Stimulated activated CD8-positive, alpha-beta memory T cell treated with anti-CD3 and anti-CD28 coated beads, Interleukin-15, amount 100 ng/mL, for 48 hours (primary cell): ENCODE data around the gene SYNPO.

Source experiments
- DNase-seq, 2 donors: peaks; one replicate each; pipeline ENCODE4 v3.0.0-alpha.2; 2020; ENCODE audit warnings: low read depth in 2 of 2

The SYNPO gene

GRCh38 chr5:150625164-150625535 is 15.3 kb upstream of the SYNPO start:
- DNase-seq, result no peak

DNA sequence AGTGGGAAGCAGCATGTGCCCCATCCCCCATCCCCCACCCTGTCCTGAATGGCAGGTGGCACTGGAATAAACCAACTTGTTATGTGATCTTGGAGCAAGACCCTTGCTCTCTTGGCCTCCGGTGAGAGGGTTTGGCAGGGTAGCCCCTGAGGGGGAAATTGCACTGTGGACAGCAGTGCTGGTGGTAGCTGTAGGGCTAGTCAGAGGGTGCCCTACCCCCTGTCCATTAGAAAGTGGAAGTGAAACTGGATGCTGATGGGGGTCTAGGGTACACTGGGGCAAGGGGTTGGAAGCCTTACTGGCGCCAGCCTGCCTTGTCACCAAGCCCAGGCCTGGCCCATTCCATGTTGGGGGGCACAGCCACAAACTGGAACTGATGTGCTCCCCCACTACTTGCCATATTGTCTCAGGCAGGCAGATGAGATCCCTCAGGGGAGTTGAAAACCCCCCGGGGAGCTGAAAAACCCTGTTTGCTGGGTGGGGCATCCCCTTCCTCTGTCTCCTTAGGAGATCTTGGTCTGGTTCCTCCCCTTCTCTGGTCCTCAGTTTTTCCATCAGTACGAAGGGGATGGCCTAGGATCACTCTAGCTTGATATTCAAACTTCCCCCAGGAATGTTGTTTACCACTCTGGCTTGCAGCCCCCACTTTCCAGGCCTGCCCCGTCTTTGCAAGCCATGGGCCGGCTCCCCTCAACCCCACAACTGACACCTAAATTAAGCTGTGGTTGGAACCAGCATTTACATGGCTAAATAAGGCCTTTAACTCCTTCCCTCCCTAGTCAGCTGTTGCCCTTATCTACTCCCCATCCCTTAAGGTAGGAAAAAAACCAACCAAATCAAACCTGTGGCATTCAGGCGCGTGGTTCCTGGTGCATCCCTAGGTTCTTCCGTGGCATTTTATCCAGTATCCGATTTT is 14.4 kb upstream of the SYNPO start:
- DNase-seq, result no peak

GRCh38 chr5:150626853-150627276 is 13.6 kb upstream of the SYNPO start:
- DNase-seq, result no peak

DNA sequence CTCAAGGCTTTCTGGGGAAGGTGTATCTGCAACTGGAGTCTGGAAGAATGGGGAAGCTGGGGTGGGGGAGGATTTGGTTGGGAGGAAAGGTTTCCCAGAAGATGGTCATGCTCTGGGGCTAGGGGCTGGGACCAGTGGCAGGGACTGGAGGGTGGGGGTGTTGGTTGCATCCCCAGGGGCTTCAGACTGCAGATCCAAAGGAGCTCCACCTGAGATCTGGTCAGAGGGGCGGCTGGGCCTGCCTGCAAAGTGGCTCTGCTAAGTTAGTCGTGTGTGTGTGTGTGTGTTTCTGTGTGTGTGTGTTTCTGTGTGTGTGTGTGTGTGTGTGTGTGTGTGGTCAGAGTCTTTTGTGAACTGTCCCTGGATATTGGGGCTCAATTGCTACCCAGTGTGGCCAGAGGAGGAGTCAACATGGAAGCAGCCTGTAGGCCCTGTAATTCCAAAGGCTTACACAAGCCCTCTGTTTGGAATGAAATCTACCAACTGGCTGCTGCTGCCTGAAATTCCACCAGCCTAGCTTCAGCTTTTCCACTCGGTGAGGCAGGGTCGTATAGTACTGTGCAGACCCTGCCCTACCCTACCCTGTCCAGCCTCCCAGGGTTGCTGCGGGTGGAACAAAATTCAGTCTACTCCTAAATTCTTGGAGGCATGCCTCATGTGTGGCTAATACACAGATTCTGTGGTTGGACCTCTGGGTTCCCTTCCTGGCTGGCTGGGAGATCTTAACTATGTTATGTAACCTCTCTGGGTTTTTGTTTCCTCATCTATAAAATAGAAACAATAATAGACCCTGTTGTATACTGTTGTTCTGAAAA is 12.5 kb upstream of the SYNPO start:
- no peak for DNase-seq

DNA sequence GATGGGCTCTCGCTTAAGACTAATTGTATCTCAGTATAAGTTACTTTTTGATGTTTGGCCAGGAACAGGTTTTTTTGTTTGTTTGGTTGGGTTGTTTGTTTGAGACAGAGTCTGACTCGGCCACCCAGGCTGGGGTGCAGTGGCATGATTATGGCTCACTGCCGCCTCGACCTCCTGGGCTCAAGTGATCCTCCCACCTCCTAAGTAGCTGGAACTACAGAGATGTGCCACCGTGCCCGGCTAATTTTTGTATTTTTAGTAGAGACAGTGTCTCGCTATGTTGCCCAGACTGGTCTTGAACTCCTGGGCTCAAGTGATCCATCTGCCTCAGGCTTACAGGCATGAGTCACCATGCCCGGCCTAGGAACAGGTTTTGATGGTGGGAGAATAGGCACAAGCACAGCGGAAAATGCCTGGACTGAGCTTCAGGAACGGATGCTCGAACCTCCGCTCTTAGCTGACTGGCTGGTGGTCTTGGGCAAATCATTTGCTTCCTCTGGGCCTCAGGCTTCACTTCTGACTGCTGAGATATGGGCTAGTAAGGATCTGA is 11.4 kb upstream of the SYNPO start:
- no peak for DNase-seq

DNA sequence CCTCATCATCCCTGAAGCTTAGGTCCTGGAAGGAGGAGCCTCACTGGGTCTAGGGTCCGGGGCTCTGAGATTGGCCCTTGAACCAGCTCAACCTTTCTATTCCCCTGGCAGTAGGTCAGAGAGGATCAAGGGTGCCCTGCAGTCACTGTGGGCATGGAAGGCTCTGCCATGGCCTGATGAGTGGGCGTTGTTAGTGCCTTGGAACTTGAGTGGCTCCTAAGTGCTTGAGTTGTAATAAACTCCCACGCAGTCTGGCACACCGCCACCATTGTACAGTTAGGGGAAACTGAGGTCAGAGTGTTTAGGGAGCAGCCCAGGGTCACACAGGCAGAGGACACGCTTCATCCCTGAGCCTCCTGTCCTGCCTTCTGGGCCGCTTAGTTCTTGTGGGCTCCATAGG is 10.4 kb upstream of the SYNPO start:
- DNase-seq, result no peak

- no peak for DNase-seq
Observed at GRCh38 chr5:150630461-150631325, 9.8 kb upstream of the SYNPO start.

- no peak for DNase-seq
Observed at GRCh38 chr5:150631326-150631701, 9.1 kb upstream of the SYNPO start.

- DNase-seq, result no peak
Observed at GRCh38 chr5:150632305-150633160, 7.9 kb upstream of the SYNPO start.

- DNase-seq, result no peak
Observed at GRCh38 chr5:150633429-150633828, 7.0 kb upstream of the SYNPO start.

GRCh38 chr5:150636391-150637244 is 3.8 kb upstream of the SYNPO start:
- no peak for DNase-seq

- no peak for DNase-seq
Observed at GRCh38 chr5:150637245-150638052, 3.0 kb upstream of the SYNPO start.

GRCh38 chr5:150638053-150638444 is 2.4 kb upstream of the SYNPO start:
- no peak for DNase-seq

GRCh38 chr5:150638488-150639376 is 1.7 kb upstream of the SYNPO start:
- DNase-seq, result no peak

DNA sequence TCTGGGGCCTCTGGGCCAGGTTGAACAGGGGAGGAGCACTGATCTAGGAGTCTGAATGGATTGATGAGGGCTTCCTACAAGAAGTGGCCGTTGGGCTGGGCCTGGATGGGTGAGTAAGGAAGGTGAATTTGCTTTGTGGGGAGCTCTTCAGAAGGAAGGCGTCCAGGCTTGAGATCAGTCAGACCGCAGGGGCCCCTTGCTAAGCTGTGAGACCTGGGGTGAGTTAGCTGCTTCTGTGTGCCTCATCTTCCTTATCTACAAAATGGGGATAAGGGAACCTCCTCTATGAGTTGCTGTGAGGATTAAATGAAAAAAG is 1.1 kb upstream of the SYNPO start:
- DNase-seq, result no peak

- DNase-seq, result no peak
Observed at GRCh38 chr5:150639751-150640150, 709 bp upstream of the SYNPO start.

DNA sequence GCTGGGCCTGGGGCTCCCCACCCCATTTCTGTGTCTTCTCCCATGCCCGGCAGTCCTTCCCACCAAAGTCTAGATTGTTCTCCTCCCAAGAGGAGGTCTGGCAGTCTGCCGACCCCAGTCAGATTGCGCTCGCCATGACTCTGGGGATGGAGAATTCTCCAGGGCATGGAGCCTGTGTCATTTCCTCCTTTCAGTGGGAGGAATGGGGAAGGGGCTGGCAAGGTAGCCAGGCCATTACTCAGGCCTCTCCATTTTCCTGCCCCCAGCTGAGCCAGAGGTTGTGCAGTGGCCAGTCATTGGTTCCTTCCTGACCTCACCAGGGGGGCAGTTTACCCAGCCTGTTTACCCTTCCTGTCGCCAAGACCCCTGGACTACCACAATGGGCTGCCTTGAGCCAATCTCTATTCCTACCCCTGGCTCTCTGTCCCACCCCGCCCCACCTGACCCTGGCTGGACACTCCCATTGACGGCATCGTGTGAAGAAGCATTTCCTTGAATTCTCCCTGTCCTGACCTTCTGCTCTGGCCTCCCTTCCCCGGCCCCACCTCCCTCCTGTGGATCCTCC is 628 bp downstream of the SYNPO start:
- no peak for DNase-seq
